RWPE1 (cell line): ENCODE data around the gene MGA.
A peak's percentile ranks its signal among the peaks of the same experiment; 100 is the strongest.

Source experiments
- CTCF ChIA-PET: fragments of 350-600 bp; sonication (Branson Sonifier 250); formaldehyde crosslinking; extraction: SDS; loops from one replicate; lab custom pipeline; 2021; lab: Yijun Ruan, JAX
- POLR2A ChIA-PET: fragments of 400-600 bp; formaldehyde crosslinking; extraction: SDS; loops from one replicate; lab custom pipeline; 2020; ENCODE audit warnings: antibody characterized with exemption; ENCODE audit not compliant: low non-redundant PET; lab: Yijun Ruan, JAX
- DNase-seq: peaks from one replicate; pipeline ENCODE4 v3.0.0; 2012; ENCODE audit warnings: low spot score
- H3K27ac ChIP-seq: fragments of 450-650 bp; 2 replicates; pipeline ENCODE4 v1.5.1; 2017
- TF ChIP-seq, protein P1 (sequence below): fragments of 450-650 bp; conservative IDR thresholded peaks from 2 replicates; pipeline ENCODE4 v1.5.1; 2017; ENCODE audit warnings: low read depth, mild to moderate bottlenecking

Gene MGA

DNA sequence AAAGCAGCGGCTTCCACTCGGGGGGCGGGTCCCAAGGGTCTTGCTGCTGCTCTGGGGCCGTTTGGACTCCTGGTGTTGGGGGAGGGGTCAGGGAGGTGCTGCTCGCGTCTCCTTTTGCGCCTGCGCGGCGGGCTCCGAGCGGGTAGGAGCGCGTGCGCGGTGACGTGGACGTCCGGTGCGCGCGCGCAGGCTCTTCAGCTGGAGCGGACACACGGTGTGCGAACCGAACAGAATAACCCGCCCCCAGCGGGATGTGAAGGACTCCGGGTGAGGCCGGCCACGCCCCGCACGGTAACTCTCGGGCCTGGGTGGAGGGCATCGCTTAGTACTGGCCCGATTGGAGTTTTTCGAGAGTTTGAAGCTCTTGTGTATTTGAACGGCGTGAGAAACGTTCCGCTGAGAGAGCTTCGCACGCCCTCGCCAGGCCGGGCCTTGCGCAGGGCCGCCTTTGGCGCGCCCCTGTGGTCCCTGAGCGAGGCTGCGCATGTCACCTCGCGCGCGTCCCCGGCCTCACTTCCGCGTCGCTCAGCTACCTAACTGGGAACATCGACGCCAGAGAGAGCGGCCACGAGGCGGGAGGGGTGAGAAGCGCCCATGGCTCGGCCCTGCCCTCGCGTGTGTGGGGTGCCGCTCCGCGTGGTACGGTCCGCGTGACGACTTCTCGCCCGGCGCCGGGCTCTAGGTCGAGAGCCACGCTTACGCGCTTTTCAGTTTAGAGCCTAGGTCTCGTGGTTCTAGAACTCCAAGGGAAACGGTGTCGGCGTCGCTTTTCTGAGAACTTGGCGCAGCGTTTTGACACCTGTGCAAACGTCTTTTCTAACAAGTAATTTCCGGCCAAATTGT lies at the start of gene MGA:
Gene MGA, plus strand, starts transcription at position 171 of the 843 bp plus-strand sequence.
- TF ChIP-seq, protein P1, sequence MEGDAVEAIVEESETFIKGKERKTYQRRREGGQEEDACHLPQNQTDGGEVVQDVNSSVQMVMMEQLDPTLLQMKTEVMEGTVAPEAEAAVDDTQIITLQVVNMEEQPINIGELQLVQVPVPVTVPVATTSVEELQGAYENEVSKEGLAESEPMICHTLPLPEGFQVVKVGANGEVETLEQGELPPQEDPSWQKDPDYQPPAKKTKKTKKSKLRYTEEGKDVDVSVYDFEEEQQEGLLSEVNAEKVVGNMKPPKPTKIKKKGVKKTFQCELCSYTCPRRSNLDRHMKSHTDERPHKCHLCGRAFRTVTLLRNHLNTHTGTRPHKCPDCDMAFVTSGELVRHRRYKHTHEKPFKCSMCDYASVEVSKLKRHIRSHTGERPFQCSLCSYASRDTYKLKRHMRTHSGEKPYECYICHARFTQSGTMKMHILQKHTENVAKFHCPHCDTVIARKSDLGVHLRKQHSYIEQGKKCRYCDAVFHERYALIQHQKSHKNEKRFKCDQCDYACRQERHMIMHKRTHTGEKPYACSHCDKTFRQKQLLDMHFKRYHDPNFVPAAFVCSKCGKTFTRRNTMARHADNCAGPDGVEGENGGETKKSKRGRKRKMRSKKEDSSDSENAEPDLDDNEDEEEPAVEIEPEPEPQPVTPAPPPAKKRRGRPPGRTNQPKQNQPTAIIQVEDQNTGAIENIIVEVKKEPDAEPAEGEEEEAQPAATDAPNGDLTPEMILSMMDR, result peak; percentile 30; the same call in 1 of the 2 replicates
- CTCF ChIA-PET, result interaction anchor here (0.6 to 1.5 kb wide), 6 partner anchors 26 to 358 kb away, joined by 3 to 7 read pairs (median 3); no protein-coding TSS in a partner anchor
- DNase-seq, result peak; percentile 97
- H3K27ac ChIP-seq, result peak within 1 kb of the TSS; percentile 97
- POLR2A ChIA-PET, result interaction anchor here (0.6 to 1.0 kb wide), 5 partner anchors 10 to 45 kb away, joined by 3 to 5 read pairs (median 3); no protein-coding TSS in a partner anchor

- POLR2A ChIA-PET, result no interaction called here
- peak overlapping the region; percentile 94 for H3K27ac ChIP-seq
- TF ChIP-seq, protein P1, result no peak
- DNase-seq, result no peak
- CTCF ChIA-PET, result no interaction called here
Measured at GRCh38 chr15:41620536-41621199, 39.5 kb upstream of the MGA start.

DNA sequence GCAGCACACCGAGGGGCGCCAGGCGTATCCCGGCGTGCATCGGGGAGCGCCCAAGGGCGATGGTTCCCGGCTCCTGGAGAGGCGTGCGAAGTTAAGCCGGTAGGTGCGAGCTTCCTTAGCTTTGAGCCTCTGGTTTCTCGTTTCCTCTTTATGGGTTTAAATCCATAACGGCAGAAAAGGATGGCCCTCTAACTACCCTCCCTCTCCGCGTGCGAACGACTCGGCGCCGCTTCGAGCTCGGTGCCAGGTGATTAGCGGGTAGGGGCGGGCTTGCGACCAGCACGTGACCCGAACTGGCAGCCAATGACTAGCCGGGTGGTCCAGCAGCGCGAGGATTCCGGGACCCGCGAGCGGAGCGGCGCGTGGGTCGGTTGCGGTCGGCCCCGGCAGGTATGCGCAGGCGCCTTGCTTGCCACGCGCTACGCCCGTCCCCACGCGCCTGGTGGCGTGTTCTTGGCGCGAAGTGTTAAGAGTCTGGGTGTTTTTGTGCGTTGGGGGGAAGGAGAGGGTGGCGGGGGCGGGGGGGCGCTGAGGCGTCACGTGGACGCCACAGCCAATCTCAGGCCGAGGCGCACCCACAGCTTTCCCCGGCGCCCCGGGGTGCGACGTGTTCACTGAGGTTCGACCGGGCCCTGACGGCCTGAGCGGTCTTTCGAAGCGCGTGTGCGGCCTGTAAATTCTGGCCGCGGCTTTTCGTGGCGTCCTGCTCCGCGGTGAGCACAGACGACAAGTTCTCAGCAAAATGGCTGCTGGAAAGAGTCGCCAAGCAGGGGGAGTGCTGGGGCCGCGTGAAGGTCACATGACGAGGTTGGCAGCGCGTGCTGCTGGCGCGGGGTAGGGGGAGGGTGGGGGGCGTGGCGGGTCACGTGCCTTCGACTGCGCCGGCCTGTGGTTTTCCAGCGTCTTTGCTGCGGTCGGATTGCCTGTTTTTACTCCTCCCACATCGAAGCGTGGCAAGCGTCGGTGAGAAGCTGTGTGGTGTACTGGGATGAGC lies 38.7 kb upstream of the MGA start:
- ChIA-PET POLR2A (interaction anchor here (0.9 kb wide), 1 partner anchor 39 kb away, joined by 3 read pairs; the partner anchor contains the start of gene MGA), CTCF (interaction anchor here (1.0 kb wide), 1 partner anchor 63 kb away, joined by 3 read pairs; no protein-coding TSS in a partner anchor)
- peak; percentile 97 for DNase-seq
- TF ChIP-seq, protein P1, result no peak
- H3K27ac ChIP-seq, result peak overlapping the region; percentile 94

DNA sequence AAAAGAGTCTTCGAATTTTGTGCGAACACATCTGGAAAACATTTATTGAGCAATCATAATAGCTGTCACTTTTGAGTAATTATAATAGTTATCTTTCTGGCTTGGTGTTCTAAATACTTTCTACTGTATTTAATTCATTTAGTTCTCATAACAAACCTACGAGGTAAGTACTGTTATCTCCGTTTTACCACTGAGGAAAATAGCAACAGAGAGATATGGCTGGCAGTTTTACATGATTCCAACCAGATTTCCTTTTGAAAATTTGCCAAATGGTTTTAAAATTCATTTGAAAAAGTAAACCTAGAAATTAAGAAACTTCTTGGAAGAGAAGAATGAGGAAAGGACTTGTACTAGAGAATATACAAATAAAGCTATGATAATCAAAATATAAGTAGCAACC lies 37.3 kb upstream of the MGA start:
- POLR2A ChIA-PET, result interaction anchor here (0.5 kb wide), 1 partner anchor 42 kb away, joined by 3 read pairs; no protein-coding TSS in a partner anchor
- H3K27ac ChIP-seq, result no peak overlapping the region
- TF ChIP-seq, protein P1, result no peak

GRCh38 chr15:41627203-41627602 lies 33.0 kb upstream of the MGA start:
- no peak for DNase-seq
- ChIA-PET POLR2A (no interaction called here), CTCF (no interaction called here)
- H3K27ac ChIP-seq, result no peak overlapping the region
- TF ChIP-seq, protein P1, result no peak

More for the DNA sequence above, 37.3 kb upstream of the MGA start:
- DNase-seq, result no peak
- CTCF ChIA-PET, result no interaction called here
